ENCODE results near the gene IGF1. TPM values are rescaled to one million over a fixed set of nuclear protein-coding genes. Genes with fewer than 3 reads are reported as not detected.
"Not testable (repeated sequence)": the region's sequence is repeated elsewhere in the genome, so short reads cannot be mapped to it uniquely, and the experiment has no call there.

IGF1 gene
- total and polyA plus RNA-seq, 9 of the 15 experiments (the other 6 are each of a cell fraction or from before 2014, with no cell fraction given), result 3.7 to 13.9 (median 4.5) TPM

GRCh38 chr12:102452605-102453004 lies 27.8 kb downstream of the IGF1 start:
- ATAC-seq (no peak), FAIRE-seq (no peak), DNase-seq (ENCODE audit: extremely low read depth in 1 of 4, low spot score in 3 of 4) (no peak)
- in situ Hi-C loops (cut with MboI), result no loop called here
- no peaks in the 10 kb centered on the region for H3K79me2 ChIP-seq (ENCODE audit: control insufficient read depth, insufficient read depth, low read length)
- H3K4me2 ChIP-seq (ENCODE audit: insufficient read depth, low read length), result no peak overlapping the region
- H3K9me3 ChIP-seq (replicated peaks; ENCODE audit: control insufficient read depth, insufficient read depth, low read depth, low read length), result no peaks in the 10 kb centered on the region
- CTCF ChIA-PET (ENCODE audit: low intra/inter-chr PET ratio), result no interaction called here
- H4K20me1 ChIP-seq (replicated peaks; ENCODE audit: control insufficient read depth, insufficient read depth, low read length), result no peaks in the 10 kb centered on the region
- intact Hi-C loops (cut with micrococcal nuclease), result no loop called here
- no peak overlapping the region for H3K4me3 ChIP-seq
- H3K9me1 ChIP-seq (ENCODE audit: control insufficient read depth, insufficient read depth, low read length), result no peaks in the 10 kb centered on the region
- H3K27ac ChIP-seq (ENCODE audit: extremely low read depth, low read depth, low read length), result no peak overlapping the region
- no peak overlapping the region for H3K9ac ChIP-seq (ENCODE audit: insufficient read depth in 1 of 2, low read depth in 2 of 2, low read length in 2 of 2)
- no peaks in the 10 kb centered on the region for H3K27me3 ChIP-seq (ENCODE audit: control insufficient read depth in 2 of 2, insufficient read depth in 2 of 2, low read length in 2 of 2)
- no peaks in the 10 kb centered on the region for H3K36me3 ChIP-seq (ENCODE audit: control insufficient read depth, insufficient read depth, low read length)
- no peaks in the 10 kb centered on the region for H3K4me1 ChIP-seq (replicated peaks in 1 of 2; ENCODE audit: control insufficient read depth in 2 of 2, insufficient read depth in 2 of 2, low read length in 2 of 2)
- TF ChIP-seq BMI1 (IDR thresholded peaks at IDR 0.05; ENCODE audit: low read length), result no peak
- no TSS peak for BruUV-seq (replicated peaks)
- 42% methylated on average over 2 of the region's 2 CpGs for WGBS (ENCODE audit: insufficient coverage, low coverage, missing lambda C conversion rate)
- POLR2A ChIA-PET, result interaction anchor here (1.5 kb wide), 1 partner anchor 19 kb away, joined by 4 read pairs; no protein-coding TSS in a partner anchor
- no peak overlapping the region for H2AFZ ChIP-seq (ENCODE audit: low read depth, low read length)

- POLR2A ChIA-PET, result interaction anchor here (1.0 kb wide), 1 partner anchor 21 kb away, joined by 3 read pairs; no protein-coding TSS in a partner anchor
- not testable (repeated sequence) for H3K36me3 ChIP-seq (ENCODE audit: control insufficient read depth, insufficient read depth, low read length)
These were observed 31.3 kb downstream of the IGF1 start for GRCh38 chr12:102449018-102449417.

GRCh38 chr12:102447426-102447825 lies 32.9 kb downstream of the IGF1 start:
- BruUV-seq (replicated peaks); intact Hi-C loops (cut with micrococcal nuclease); POLR2A ChIA-PET: not testable (repeated sequence)

More at GRCh38 chr12:102449018-102449417, 31.3 kb downstream of the IGF1 start:
- H3K27ac ChIP-seq (ENCODE audit: extremely low read depth, low read depth, low read length); ATAC-seq; BruUV-seq (replicated peaks); H3K79me2 ChIP-seq (ENCODE audit: control insufficient read depth, insufficient read depth, low read length); H4K20me1 ChIP-seq (replicated peaks; ENCODE audit: control insufficient read depth, insufficient read depth, low read length); in situ Hi-C loops (cut with MboI); H3K4me3 ChIP-seq; CTCF ChIA-PET (ENCODE audit: low intra/inter-chr PET ratio); H3K9me1 ChIP-seq (ENCODE audit: control insufficient read depth, insufficient read depth, low read length); H3K9me3 ChIP-seq (replicated peaks; ENCODE audit: control insufficient read depth, insufficient read depth, low read depth, low read length); H3K27me3 ChIP-seq (ENCODE audit: control insufficient read depth in 2 of 2, insufficient read depth in 2 of 2, low read length in 2 of 2); H3K9ac ChIP-seq (ENCODE audit: insufficient read depth in 1 of 2, low read depth in 2 of 2, low read length in 2 of 2); FAIRE-seq; H3K4me1 ChIP-seq (replicated peaks in 1 of 2; ENCODE audit: control insufficient read depth in 2 of 2, insufficient read depth in 2 of 2, low read length in 2 of 2); H3K4me2 ChIP-seq (ENCODE audit: insufficient read depth, low read length); DNase-seq (ENCODE audit: extremely low read depth in 1 of 4, low spot score in 3 of 4); H2AFZ ChIP-seq (ENCODE audit: low read depth, low read length); intact Hi-C loops (cut with micrococcal nuclease): not testable (repeated sequence)
- TF ChIP-seq KDM1A (IDR thresholded peaks at IDR 0.05), result 0 out of 4 replicates have a peak, but pooled peaks of 1 of the 2 experiments have one; percentile 16
- peak; percentile 94 for TF ChIP-seq ZNF146 (CRISPR knock-in tag; IDR thresholded peaks at IDR 0.05; ENCODE audit: unreplicated experiment)
- peak; percentile 39 for TF ChIP-seq RBM25 (IDR thresholded peaks at IDR 0.05; ENCODE audit: low read depth, low read length, severe bottlenecking)
- 57% methylated on average over 2 of the region's 3 CpGs for WGBS (ENCODE audit: insufficient coverage, low coverage, missing lambda C conversion rate)

More at GRCh38 chr12:102447426-102447825, 32.9 kb downstream of the IGF1 start:
- H3K4me3 ChIP-seq; H4K20me1 ChIP-seq (replicated peaks; ENCODE audit: control insufficient read depth, insufficient read depth, low read length); H3K4me1 ChIP-seq (replicated peaks in 1 of 2; ENCODE audit: control insufficient read depth in 2 of 2, insufficient read depth in 2 of 2, low read length in 2 of 2); FAIRE-seq; H3K79me2 ChIP-seq (ENCODE audit: control insufficient read depth, insufficient read depth, low read length); CTCF ChIA-PET (ENCODE audit: low intra/inter-chr PET ratio); H3K9me1 ChIP-seq (ENCODE audit: control insufficient read depth, insufficient read depth, low read length); H3K9me3 ChIP-seq (replicated peaks; ENCODE audit: control insufficient read depth, insufficient read depth, low read depth, low read length); H3K27me3 ChIP-seq (ENCODE audit: control insufficient read depth in 2 of 2, insufficient read depth in 2 of 2, low read length in 2 of 2); H3K4me2 ChIP-seq (ENCODE audit: insufficient read depth, low read length); ATAC-seq; H3K9ac ChIP-seq (ENCODE audit: insufficient read depth in 1 of 2, low read depth in 2 of 2, low read length in 2 of 2); DNase-seq (ENCODE audit: extremely low read depth in 1 of 4, low spot score in 3 of 4); H3K36me3 ChIP-seq (ENCODE audit: control insufficient read depth, insufficient read depth, low read length); in situ Hi-C loops (cut with MboI); H3K27ac ChIP-seq (ENCODE audit: extremely low read depth, low read depth, low read length); H2AFZ ChIP-seq (ENCODE audit: low read depth, low read length): not testable (repeated sequence)
- 68% methylated on average over 3 of the region's 3 CpGs for WGBS (ENCODE audit: insufficient coverage, low coverage, missing lambda C conversion rate)

Data from K562 (cell line).